Heart right ventricle (tissue), 16 donors: Measurements from ENCODE around the gene ARL6IP1. TPM values are rescaled to one million over a fixed set of nuclear protein-coding genes. Genes with fewer than 3 reads are reported as not detected.

Source experiments
- ATAC-seq, 8 donors: fragments of 200-7000 bp; cut with Tn5 transposase; one replicate each; pipeline ENCODE4 v1.9.1; 2020; ENCODE audit warnings: mild to moderate bottlenecking in 8 of 8, moderate library complexity in 8 of 8, moderate number of reproducible peaks in 1 of 8
- DNase-seq, 2 donors: peaks; one replicate each; pipeline ENCODE4 v3.0.0-alpha.2; 2020
- H3K27ac ChIP-seq, 10 donors: fragments of 200-600 bp; sonication (generic) in 2 of 10; one replicate each; pipeline versions ENCODE4 v1.5.0 to v1.8.0; 2020 to 2022; ENCODE audit warnings: mild to moderate bottlenecking in 3 of 10
- H3K27me3 ChIP-seq, 7 donors: fragments of 200-600 bp; one replicate each; pipeline ENCODE4 v1.8.0; 2021 to 2022; ENCODE audit warnings: mild to moderate bottlenecking in 2 of 7
- H3K36me3 ChIP-seq, 9 donors: fragments of 200-600 bp; sonication (generic) in 1 of 9; one replicate each; pipeline versions ENCODE4 v1.5.0 to v1.8.0; 2020 to 2022; ENCODE audit warnings: mild to moderate bottlenecking in 2 of 9
- H3K4me1 ChIP-seq, 9 donors: fragments of 200-600 bp; sonication (generic) in 1 of 9; one replicate each; pipeline versions ENCODE4 v1.5.0 to v1.8.0; 2020 to 2022; ENCODE audit warnings: mild to moderate bottlenecking in 4 of 9
- H3K4me3 ChIP-seq, 10 donors: fragments of 200-600 bp; sonication (generic) in 2 of 10; one replicate each; pipeline versions ENCODE4 v1.5.0 to v1.8.0; 2020 to 2022; ENCODE audit warnings: mild to moderate bottlenecking in 7 of 10, moderate library complexity in 2 of 10
- H3K9me3 ChIP-seq, 11 donors: fragments of 200-600 bp in 10 of 11; sonication (generic) in 2 of 11; one replicate each; pipeline versions ENCODE4 v1.5.0 to v1.8.0; 2013 to 2022; ENCODE audit warnings: mild to moderate bottlenecking in 2 of 11, control low read depth in 1 of 11, moderate library complexity in 1 of 11
- CTCF ChIP-seq, 9 donors: fragments of 200-600 bp; sonication (generic) in 2 of 9; IDR thresholded peaks; one replicate each; pipeline versions ENCODE4 v1.5.0 to v1.8.0; 2021 to 2022; ENCODE audit warnings: antibody characterized with exemption in 9 of 9, mild to moderate bottlenecking in 5 of 9, moderate library complexity in 1 of 9
- WGBS, 2 donors: extraction: QIAGEN DNeasy Blood & Tissue Kit; methylation state at CpG; one replicate each; pipeline ENCODE4 v1.1.7; 2013; ENCODE audit warnings: inconsistent platforms in 1 of 2; 5-methylcytosine and 5-hydroxymethylcytosine counted together
- intact Hi-C, 10 donors: fragments of 100-400 bp; cut with DNase I; formaldehyde crosslinking; loops; one replicate each; pipeline versions ENCODE4 v1.11.1 to v1.14.2; 2022
- polyA plus RNA-seq, 2 donors: library from polyadenylated mRNA; stranded (reverse); fragments of 200-250 nt; gene quantifications; one replicate each; pipeline ENCODE4 v1.2.3, GENCODE V29; 2013
- total RNA-seq, 10 donors: library from RNA; stranded (reverse); fragmentation: NEBNext Ultra II Directional in 3 of 10; extraction: Animal tissue kit (Norgen Biotek cat#: 25700) in 3 of 10; gene quantifications; one replicate each; pipeline versions ENCODE4 v1.2.1 to v1.2.4, GENCODE V29; 2021 to 2023
- donor health status: Arrhythmogenic right ventricular cardiomyopathy.
- donor health status: ischemic (EF 13 %, LVEDD 7.1; RV severe dilation, severe dysfunction).
- donor health status: healthy with polysubstance abuse.
- donor health status: DM: no; HTN: yes; CAD: no.
- donor health status: DM: no; HTN: no; CAD: no.
- donor health status: ischemic (EF 25% LVEDD 6.9; RV normal size, moderate dysfunction).
- donor health status: ischemic (EF 25% LVEDD 5.7; RV mildly dilated, moderate dysfunction).
- donor health status: healthy.
- donor health status: DM: yes; HTN: yes; CAD: no.
- donor health status: Ischemic cardiomyopathy.
- donor health status: ischemic (EF 35%, LVEDD 5.7; RV mildly dilated, moderate dysfunction).
- donor health status: nonischemic (EF 11% LVEDD 7.7; RV severe dilation, severe dysfunction).
- donor health status: DM: yes; HTN: yes; CAD: no.
- donor health status: PGD.
- donor health status: ischemic (EF 29% LVEDD 5.4; RV normal size, mild dysfunction).
- donor health status: nonischemic (EF 23%, LVEDD 6.1; RV moderate dilation, normal function).

ARL6IP1 gene
- total and polyA plus RNA-seq, 12 donors: 18.6 to 46.6 (median 22.0) TPM

DNA sequence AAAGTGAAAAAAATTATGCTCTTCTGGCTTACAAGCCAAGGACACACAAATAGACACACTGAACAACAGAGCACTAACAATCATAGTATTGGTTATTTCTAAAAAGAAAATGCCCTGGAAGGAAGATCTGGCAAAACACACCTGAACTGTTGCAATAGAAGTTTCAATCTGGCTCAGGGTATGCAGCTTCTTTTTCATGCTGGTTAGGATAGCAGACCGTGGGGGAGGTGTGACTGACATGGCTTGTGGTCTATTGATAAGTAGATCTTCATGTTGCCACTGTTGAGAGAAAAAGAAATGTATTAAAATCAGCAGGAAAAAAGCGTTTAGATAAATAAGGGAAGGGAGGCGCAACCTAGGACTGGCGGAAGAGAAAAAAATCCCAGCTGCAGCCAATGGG is 26.5 kb upstream of the ARL6IP1 start:
- intact Hi-C loops: no loop called here
- no peaks in the 10 kb centered on the region for H3K9me3 ChIP-seq
- no peak overlapping the region for H3K27ac ChIP-seq
- 82 to 88% methylated on average over 4 of the region's 4 CpGs for WGBS, 2 donors
- no peak overlapping the region for H3K4me3 ChIP-seq
- DNase-seq (no peak), ATAC-seq (no peak)
- H3K27me3 ChIP-seq: no peaks in the 10 kb centered on the region
- no peak for TF ChIP-seq CTCF (IDR thresholded peaks at IDR 0.05)
- H3K4me1 ChIP-seq: no peaks in the 10 kb centered on the region
- peaks cover 0 to 63% (median 49%) of the 10 kb centered on the region in 9 donors for H3K36me3 ChIP-seq

GRCh38 chr16:18816286-18816685 is 14.9 kb upstream of the ARL6IP1 start:
- no peak for ATAC-seq
- no peaks in the 10 kb centered on the region for H3K9me3 ChIP-seq
- H3K4me1 ChIP-seq: peaks cover 0 to 8% (median 0%) of the 10 kb centered on the region in 9 donors
- no peak overlapping the region for H3K4me3 ChIP-seq
- TF ChIP-seq CTCF (IDR thresholded peaks at IDR 0.05): no peak
- peaks cover 0 to 94% (median 59%) of the 10 kb centered on the region in 9 donors for H3K36me3 ChIP-seq
- no peak overlapping the region for H3K27ac ChIP-seq
- intact Hi-C loops: loop anchor here in 3 of 10 donors (5.0 to 10.0 kb wide), 2 partner anchors 36 to 49 kb away; no protein-coding TSS in a partner anchor
- no peaks in the 10 kb centered on the region for H3K27me3 ChIP-seq
- no peak for DNase-seq
- whole genome bisulfite sequencing, 2 donors: 73 to 76% methylated on average over 3 of the region's 3 CpGs

GRCh38 chr16:18811925-18812324 is 10.6 kb upstream of the ARL6IP1 start:
- 91 to 97% methylated on average over 3 of the region's 3 CpGs for WGBS, 2 donors
- ATAC-seq (no peak), DNase-seq (no peak)
- intact Hi-C loops: loop anchor here in 1 of 10 donors (10.0 kb wide), 1 partner anchor 53 kb away; no protein-coding TSS in a partner anchor
- Histone ChIP-seq H3K27ac (no peak overlapping the region), H3K36me3 (peaks cover 0 to 96% (median 71%) of the 10 kb centered on the region in 9 donors), H3K4me1 (no peaks in the 10 kb centered on the region), H3K4me3 (no peak overlapping the region), H3K9me3 (no peaks in the 10 kb centered on the region), H3K27me3 (no peaks in the 10 kb centered on the region)
- no peak for TF ChIP-seq CTCF (IDR thresholded peaks at IDR 0.05)

DNA sequence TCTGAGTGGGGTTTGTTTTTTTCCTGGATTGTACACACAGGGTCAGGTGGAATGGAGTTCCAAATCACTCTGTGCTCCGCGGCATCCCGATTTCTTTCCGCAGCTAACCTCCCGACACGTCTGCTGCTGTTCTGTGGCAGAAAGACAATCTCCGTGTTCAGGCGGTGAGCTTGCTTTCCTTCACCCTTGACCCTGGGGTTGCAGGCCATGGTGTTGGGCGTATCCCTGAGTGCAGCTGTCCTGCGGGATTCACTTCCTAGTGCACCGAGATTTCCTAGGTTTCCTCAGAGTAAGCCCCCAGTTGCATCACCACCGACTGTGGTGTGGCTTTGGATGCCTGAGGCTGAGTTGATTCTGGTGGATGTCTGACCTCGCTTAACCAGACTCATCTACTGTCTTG is 7.8 kb upstream of the ARL6IP1 start:
- intact Hi-C loops: loop anchor here in 1 of 10 donors (10.0 kb wide), 1 partner anchor 156 kb away; no protein-coding TSS in a partner anchor
- Histone ChIP-seq H3K4me3 (no peak overlapping the region), H3K36me3 (peaks cover 0 to 89% (median 49%) of the 10 kb centered on the region in 9 donors), H3K9me3 (no peaks in the 10 kb centered on the region), H3K4me1 (peaks cover 0 to 21% (median 5%) of the 10 kb centered on the region in 9 donors), H3K27ac (no peak overlapping the region), H3K27me3 (no peaks in the 10 kb centered on the region)
- 93 to 95% methylated on average over 13 of the region's 13 CpGs for WGBS, 2 donors
- no peak for TF ChIP-seq CTCF (IDR thresholded peaks at IDR 0.05)
- no peak for DNase-seq
- ATAC-seq: no peak
